Activated CD8-positive, alpha-beta memory T cell treated with anti-CD3 and anti-CD28 coated beads for 24 hours (primary cell): ENCODE data around the gene ZNF695.
"Not testable (repeated sequence)": the region's sequence is repeated elsewhere in the genome, so short reads cannot be mapped to it uniquely, and the experiment has no call there.

Source experiments
- DNase-seq: peaks from one replicate; pipeline ENCODE4 v3.0.0-alpha.2; 2020

ZNF695 gene

GRCh38 chr1:247007511-247008405, at the start of gene ZNF695:
Gene ZNF695, minus strand, starts transcription at chr1:247008057. Its CDS starts 149 bp downstream, at chr1:247007908.
- DNase-seq, result peak; percentile 73

- no peak for DNase-seq
Observed at GRCh38 chr1:247056071-247056470, 48.2 kb upstream of the ZNF695 start.

- DNase-seq, result no peak
Observed at GRCh38 chr1:247054992-247055415, 47.1 kb upstream of the ZNF695 start.

GRCh38 chr1:247047702-247048101, 39.8 kb upstream of the ZNF695 start:
- no peak for DNase-seq

GRCh38 chr1:247047260-247047659, 39.4 kb upstream of the ZNF695 start:
- DNase-seq, result no peak

GRCh38 chr1:247043406-247043805, 35.5 kb upstream of the ZNF695 start:
- DNase-seq, result no peak

GRCh38 chr1:247037511-247038320, 29.9 kb upstream of the ZNF695 start:
- no peak for DNase-seq

GRCh38 chr1:247032306-247032705, 24.4 kb upstream of the ZNF695 start:
- DNase-seq, result not testable (repeated sequence)

GRCh38 chr1:247024658-247025057, 16.8 kb upstream of the ZNF695 start:
- not testable (repeated sequence) for DNase-seq

- no peak for DNase-seq
Observed at GRCh38 chr1:247013391-247013790, 5.5 kb upstream of the ZNF695 start.

- DNase-seq, result no peak
Observed at GRCh38 chr1:247008406-247008799, 546 bp upstream of the ZNF695 start.

GRCh38 chr1:247004081-247004480, 3.8 kb downstream of the ZNF695 start:
- DNase-seq, result not testable (repeated sequence)

GRCh38 chr1:246989901-246990300, 18.0 kb downstream of the ZNF695 start:
- no peak for DNase-seq

GRCh38 chr1:246988316-246988715, 19.5 kb downstream of the ZNF695 start:
- no peak for DNase-seq

- DNase-seq, result no peak
Observed at GRCh38 chr1:246987083-246987690, 20.7 kb downstream of the ZNF695 start.

GRCh38 chr1:246978785-246979184, 29.1 kb downstream of the ZNF695 start:
- DNase-seq, result no peak

- DNase-seq, result no peak
Observed at GRCh38 chr1:246978281-246978680, 29.6 kb downstream of the ZNF695 start.

- DNase-seq, result no peak
Observed at GRCh38 chr1:246971969-246972368, 35.9 kb downstream of the ZNF695 start.

GRCh38 chr1:246971090-246971721, 36.7 kb downstream of the ZNF695 start:
- peak; percentile 67 for DNase-seq

- no peak for DNase-seq
Observed at GRCh38 chr1:246969621-246970020, 38.2 kb downstream of the ZNF695 start.

GRCh38 chr1:246966502-246966901, 41.4 kb downstream of the ZNF695 start:
- DNase-seq, result no peak

- DNase-seq, result no peak
Observed at GRCh38 chr1:246959944-246960693, 47.7 kb downstream of the ZNF695 start.
